HL-60/S4 treated with phorbol 12-myristate 13-acetate at 8.2 ng/mL for 4 days and 3 days (cell line): ENCODE measurements around the gene ZNF664.

Experiments
- in situ Hi-C: fragments of 300-500 bp; cut with MboI; formaldehyde crosslinking; loops from 2 replicates; pipeline ENCODE4 v1.15.0; 2022; ENCODE audit warnings: low sequenced_read_pairs

Gene ZNF664

DNA sequence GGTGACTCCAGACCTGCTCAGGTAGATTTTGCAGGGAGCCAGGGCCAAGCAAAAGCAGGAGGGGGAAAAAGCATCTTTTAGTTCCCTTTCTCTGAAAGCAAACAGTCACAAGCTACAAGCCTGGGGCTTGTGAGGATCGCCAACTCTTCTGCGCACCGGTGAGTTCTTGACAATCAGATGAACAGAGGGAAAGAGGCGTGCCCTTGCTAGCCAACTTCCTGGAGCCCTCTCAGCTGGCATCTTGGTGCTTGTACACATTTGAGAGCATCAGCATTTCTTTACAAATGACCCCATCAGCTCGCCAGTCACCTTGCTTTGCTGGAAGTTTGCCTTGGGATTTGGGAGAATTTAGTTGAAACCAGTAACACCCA, 55.5 kb downstream of the ZNF664 start:
- in situ Hi-C loops: no loop called here

DNA sequence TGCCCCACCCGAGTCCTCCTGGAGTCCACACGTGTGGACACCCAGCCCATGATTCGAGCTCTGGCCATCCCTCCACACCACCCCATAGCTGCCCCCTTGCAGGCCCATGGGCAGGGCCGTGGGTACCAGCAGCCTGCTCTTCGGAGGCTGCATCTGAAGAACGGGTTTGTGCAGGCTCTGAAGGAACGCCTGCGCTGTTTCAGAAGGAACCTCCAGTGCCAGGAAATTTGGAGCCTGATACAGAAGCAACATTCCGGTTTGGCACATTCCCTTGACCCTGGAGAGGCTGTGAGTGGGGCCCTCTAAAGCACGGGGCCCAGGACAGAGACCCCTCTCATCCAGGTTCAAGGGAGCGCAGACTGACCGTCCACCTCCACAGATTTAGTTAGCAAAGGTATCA, 57.0 kb downstream of the ZNF664 start:
- in situ Hi-C loops: loop anchor here (10.0 kb wide), 1 partner anchor 735 kb away; no protein-coding TSS in a partner anchor

DNA sequence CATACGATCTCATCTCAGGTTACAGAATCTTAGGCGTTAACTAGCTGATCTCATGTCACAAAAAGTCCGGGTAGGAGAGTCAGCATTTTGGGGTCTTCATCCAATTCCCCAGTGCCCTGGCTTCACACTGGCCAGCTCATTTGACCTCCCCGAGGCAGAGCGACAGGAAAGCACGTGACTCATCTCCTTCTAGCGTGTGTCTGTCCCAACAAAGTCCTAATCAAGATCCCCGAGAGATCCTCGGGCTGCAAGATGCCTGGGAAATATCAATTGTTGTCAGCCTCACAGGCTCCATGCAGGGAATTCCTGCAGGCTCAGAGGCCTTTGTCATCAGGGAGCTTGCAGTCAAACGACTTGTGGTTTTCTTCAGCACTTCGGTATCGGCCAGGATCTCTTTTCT, 57.5 kb downstream of the ZNF664 start:
- in situ Hi-C loops: loop anchor here (10.0 kb wide), 1 partner anchor 734 kb away; no protein-coding TSS in a partner anchor

GRCh38 chr12:124031058-124031457, 58.0 kb downstream of the ZNF664 start:
- in situ Hi-C loops: loop anchor here (10.0 kb wide), 1 partner anchor 734 kb away; no protein-coding TSS in a partner anchor

DNA sequence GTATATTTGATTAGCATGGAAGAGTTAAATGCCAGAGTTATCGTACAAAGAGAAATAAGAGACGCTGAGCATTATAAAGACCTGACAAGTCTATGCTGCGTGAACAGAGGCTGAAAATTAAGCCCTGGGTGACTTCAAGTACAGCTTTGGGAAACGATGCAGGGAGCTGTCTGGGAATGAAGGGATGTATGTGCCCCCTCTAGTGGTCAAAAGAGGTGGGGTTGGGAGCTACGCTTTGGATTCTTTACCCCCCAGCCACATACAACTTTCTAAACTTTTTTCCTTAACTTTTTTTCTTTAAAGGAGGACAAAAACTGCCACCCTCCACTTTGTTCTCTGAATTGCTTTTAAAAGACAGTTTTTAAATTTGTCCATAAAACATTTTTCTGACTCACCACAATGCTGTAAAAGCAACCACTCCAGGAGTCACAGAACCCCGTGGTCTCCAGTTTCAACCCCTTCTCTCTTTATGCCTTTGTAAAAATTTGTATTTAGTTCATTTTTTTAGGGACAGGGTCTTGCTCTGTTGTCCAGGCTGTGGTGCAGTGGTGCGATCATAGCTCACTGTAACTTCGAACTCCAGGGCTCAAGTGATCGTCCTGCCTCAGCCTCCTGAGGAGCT, 59.4 kb downstream of the ZNF664 start:
- in situ Hi-C loops: loop anchor here (10.0 kb wide), 1 partner anchor 732 kb away; no protein-coding TSS in a partner anchor

GRCh38 chr12:124033859-124034258, 60.8 kb downstream of the ZNF664 start:
- in situ Hi-C loops: loop anchor here (10.0 kb wide), 1 partner anchor 731 kb away; no protein-coding TSS in a partner anchor

DNA sequence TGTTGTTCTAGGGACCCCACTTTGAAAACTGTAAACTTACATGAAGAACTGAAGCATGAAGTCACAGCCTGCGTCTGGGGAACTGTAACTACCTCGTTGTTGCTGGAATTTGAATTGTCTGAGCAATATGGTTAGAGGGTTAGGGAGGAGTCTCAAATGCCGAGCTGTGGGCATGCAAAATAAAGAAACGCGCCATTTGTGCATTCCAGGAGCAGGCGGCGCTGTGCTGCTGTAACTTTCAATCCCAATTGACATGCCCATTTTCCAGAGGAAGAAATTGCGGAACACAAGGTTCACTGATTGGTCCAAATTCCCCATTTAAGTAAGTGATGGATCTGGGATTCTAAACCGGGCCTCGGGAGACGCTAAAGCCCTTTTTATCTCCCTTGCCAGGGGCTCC, 61.3 kb downstream of the ZNF664 start:
- in situ Hi-C loops: loop anchor here (10.0 kb wide), 1 partner anchor 731 kb away; no protein-coding TSS in a partner anchor

GRCh38 chr12:124035163-124035562, 62.1 kb downstream of the ZNF664 start:
- in situ Hi-C loops: loop anchor here (10.0 kb wide), 1 partner anchor 730 kb away; no protein-coding TSS in a partner anchor

- in situ Hi-C loops: loop anchor here (10.0 kb wide), 1 partner anchor 729 kb away; no protein-coding TSS in a partner anchor
Measured at GRCh38 chr12:124036171-124036598, 63.2 kb downstream of the ZNF664 start.

DNA sequence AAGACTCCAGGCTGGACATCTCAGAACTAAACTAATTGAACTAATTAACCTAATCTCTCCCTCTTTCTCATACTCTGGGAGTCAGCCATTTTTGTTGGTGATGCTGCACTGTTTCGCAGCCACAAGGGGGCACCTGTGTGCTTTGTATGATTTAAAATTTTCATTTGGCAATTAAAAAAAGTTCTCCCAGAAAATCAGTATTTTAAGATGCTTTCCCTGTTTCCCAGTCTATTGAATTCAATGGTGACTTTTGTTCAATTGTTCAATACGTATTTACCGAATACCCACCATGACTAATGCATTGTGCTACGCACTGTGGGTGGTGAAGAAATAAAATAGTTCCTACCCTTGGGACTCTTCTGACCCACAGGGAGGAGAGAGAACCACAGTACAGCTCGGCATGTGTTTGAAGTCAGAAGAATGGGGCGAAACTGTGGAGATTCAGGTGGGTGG, 63.7 kb downstream of the ZNF664 start:
- in situ Hi-C loops: loop anchor here (10.0 kb wide), 1 partner anchor 728 kb away; no protein-coding TSS in a partner anchor

DNA sequence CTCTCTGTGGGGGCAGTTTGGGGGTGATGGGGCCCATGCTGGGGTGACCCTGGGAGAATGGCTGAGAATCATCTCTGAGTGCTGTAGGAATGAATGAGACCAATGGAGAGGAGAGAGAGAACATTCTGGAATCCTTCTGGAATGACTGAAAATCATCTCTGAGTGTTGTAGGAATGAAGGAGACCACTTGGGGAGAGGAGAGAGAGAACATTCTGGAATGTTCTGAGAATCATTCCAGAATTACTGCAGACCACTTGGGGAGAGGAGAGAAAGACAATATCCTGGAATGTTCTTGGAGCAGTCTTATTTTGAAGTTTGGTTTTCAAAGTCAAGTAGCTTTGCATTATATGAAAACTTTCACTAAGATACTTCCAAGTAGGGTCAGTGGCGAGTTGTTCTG, 64.3 kb downstream of the ZNF664 start:
- in situ Hi-C loops: loop anchor here (10.0 kb wide), 1 partner anchor 727 kb away; no protein-coding TSS in a partner anchor

DNA sequence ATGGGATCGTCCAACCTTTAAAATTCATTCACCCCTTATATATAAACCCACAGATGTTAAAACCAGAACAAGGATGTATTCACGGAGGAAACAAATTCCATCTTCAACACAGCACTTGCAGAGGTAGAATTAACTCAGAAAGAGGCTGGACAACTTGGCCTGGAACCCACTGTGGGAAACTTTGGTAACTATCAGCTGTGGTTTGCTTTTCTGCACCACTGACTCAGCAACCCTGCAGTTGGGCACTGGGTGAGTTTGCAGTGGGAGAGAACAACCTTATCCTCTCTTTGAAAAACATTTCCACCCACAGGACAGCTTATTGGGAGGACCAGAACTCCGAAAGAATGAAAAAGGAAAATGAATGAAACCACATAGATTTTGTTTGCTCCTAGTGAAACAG, 66.3 kb downstream of the ZNF664 start:
- in situ Hi-C loops: loop anchor here (10.0 kb wide), 1 partner anchor 726 kb away; no protein-coding TSS in a partner anchor

GRCh38 chr12:124040291-124040690, 67.3 kb downstream of the ZNF664 start:
- in situ Hi-C loops: loop anchor here (10.0 kb wide), 1 partner anchor 275 kb away; no protein-coding TSS in a partner anchor

GRCh38 chr12:124040737-124041136, 67.7 kb downstream of the ZNF664 start:
- in situ Hi-C loops: loop anchor here (10.0 kb wide), 1 partner anchor 274 kb away; no protein-coding TSS in a partner anchor

GRCh38 chr12:124041907-124042306, 68.9 kb downstream of the ZNF664 start:
- in situ Hi-C loops: loop anchor here (10.0 kb wide), 1 partner anchor 273 kb away; no protein-coding TSS in a partner anchor

GRCh38 chr12:124044021-124044420, 71.0 kb downstream of the ZNF664 start:
- in situ Hi-C loops: loop anchor here (10.0 kb wide), 1 partner anchor 271 kb away; no protein-coding TSS in a partner anchor

DNA sequence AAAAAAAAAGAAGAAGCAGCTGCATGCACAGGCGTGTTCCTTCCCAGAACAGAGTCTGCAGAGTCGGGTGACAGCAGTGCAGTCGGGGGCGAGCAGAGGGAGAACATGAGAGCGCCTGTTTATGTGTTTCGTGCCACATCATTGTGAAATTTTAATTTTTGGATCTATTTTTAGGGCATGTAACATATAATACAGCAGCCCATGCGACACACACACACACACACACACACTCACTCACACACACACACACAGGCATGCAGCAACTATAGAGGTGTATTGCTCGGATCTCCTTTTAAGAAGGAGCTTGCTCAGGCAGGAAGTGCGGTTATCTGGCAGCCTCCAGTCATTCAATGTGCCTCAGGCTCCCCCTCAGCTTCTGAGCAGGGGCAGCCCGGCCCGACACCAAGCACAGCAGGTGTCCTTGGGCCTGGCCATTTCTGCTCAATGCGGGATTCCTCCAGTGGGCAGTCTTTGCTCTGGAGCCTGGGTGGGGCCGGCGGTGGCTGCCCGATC, 71.8 kb downstream of the ZNF664 start:
- in situ Hi-C loops: loop anchor here (10.0 kb wide), 1 partner anchor 270 kb away; no protein-coding TSS in a partner anchor

DNA sequence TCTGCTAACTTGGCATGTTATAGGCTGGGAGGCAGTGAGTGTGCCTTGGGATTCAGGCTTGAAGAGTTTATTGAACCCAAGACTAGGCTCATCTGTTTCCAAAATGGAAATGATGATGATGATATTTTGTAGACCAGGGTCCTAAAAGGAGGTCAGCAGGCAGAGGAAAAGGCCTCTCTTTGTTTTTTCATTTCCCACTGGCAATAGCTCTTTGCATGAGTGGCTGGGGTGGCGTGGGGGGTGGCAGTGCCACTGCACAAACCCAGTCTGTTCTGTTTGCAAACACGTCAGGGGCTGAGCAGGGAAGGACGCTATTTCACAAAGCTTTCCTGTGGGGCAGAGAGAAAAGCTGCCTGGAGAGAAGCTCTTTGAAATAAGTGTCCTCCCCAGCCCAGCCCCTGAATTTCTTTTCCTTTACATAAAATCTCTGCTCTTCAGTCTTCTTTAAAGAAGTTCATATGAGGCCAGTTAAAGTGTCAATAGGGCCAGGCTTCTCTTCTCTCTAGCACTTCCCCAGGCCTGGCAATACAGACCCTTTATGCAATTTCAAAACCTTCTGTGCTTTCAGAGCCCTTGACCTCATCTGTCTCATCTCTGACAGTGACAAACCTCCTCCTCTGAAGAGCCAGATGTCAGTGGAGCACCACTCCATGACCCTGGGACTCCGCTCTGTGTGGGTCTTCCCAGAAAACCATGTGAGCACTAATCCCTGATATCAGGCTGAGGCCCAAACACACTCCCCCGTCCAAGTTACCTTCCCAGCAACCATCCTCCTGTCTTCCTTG, 72.8 kb downstream of the ZNF664 start:
- in situ Hi-C loops: loop anchor here (10.0 kb wide), 1 partner anchor 269 kb away; no protein-coding TSS in a partner anchor

GRCh38 chr12:124046456-124046740, 73.4 kb downstream of the ZNF664 start:
- in situ Hi-C loops: loop anchor here (10.0 kb wide), 1 partner anchor 268 kb away; no protein-coding TSS in a partner anchor

GRCh38 chr12:124047045-124047566, 74.1 kb downstream of the ZNF664 start:
- in situ Hi-C loops: loop anchor here (10.0 kb wide), 1 partner anchor 268 kb away; no protein-coding TSS in a partner anchor
